Measurements from ENCODE around the gene SUN1. TPM values are rescaled to one million over a fixed set of nuclear protein-coding genes. Genes with fewer than 3 reads are reported as not detected.
"Not testable (repeated sequence)": the region's sequence is repeated elsewhere in the genome, so short reads cannot be mapped to it uniquely, and the experiment has no call there.

SUN1 gene
- total RNA-seq, 1 donor from 2014 or later: 177 TPM

DNA sequence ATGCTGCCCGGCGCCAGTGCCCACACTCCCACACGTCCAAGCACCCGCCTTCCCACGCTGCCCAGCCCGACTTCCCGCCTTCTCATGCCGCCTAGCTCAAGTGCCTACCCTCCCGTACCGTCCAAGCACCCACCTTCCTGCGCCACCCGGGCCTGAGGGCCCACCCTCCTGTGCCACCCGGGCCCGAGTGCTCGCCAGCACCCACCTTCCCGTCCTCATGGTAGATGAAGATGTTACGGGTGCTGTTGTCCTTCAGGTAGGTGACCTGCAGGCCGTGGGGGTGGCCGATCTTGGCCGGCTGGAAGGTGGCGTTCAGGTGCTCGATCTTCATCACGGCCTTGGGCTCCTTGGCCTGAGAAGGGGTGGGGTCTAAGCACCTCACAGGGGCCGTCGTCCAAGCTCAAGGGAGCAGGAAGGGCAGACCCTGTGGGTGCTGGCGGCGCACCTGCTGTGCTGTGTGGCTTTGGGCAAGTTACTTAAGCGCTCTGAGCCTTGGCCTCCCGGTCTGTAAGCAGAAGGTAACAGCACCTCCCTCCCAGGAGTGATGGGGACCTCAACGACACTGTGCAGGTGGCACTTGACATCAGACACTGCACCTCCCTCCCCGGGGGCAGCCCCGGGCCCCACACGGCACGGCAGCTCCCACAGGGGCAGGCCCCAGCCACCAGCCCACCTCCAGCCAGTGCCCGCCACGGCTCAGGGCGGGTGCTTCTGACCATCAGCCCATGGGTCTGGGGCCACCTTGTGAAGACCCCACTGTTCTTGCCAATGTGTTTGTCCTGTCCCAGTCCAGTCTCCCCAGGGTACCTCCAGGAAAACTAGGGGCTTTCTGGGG lies 71.9 kb downstream of the SUN1 start:
- intact Hi-C loops (cut with DNase I): no loop called here
- DNase-seq (no peak), ATAC-seq (ENCODE audit: poor library complexity) (no peak)

DNA sequence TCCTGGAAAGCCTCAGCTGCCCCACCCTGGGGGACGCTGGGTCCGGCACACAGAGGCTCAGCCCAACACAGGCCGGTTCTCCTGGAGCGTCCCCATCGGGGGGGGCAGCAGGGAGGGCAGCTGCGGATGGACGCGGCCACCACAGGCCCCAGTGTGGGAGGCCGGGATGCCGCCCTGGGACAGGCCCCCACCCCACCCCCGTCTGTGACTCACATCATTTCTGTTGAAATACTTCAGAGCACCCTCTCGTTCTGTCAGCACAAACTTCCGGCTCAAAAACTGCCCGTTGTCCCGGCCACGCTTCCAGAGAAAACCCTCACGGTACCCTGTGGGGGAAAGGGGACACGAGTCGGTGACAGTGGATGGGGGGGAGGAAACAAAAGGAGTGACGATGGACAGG lies 72.6 kb downstream of the SUN1 start:
- no peak for DNase-seq
- intact Hi-C loops (cut with DNase I): no loop called here
- no peak for ATAC-seq (ENCODE audit: poor library complexity)

DNA sequence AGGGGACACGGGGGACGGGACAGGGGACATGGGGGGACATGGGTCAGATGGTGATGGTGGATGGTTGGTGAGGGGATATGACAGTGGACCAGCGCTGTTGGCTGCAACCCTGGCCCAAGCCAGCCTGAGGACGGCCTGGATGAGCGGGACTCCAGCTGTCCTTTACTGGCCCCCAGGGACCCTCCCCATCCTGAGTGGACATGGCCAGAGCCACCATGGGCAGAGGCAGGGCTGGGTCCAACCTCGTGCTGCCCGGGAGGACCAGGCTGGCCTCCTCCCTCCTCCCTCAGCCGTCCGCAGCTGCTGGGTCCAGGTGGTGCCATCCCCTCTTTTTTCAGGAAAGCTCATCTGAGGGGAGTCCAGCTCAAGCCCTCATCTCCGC lies 74.5 kb downstream of the SUN1 start:
- ATAC-seq (ENCODE audit: poor library complexity): no peak
- no peak for DNase-seq
- intact Hi-C loops (cut with DNase I): no loop called here

DNA sequence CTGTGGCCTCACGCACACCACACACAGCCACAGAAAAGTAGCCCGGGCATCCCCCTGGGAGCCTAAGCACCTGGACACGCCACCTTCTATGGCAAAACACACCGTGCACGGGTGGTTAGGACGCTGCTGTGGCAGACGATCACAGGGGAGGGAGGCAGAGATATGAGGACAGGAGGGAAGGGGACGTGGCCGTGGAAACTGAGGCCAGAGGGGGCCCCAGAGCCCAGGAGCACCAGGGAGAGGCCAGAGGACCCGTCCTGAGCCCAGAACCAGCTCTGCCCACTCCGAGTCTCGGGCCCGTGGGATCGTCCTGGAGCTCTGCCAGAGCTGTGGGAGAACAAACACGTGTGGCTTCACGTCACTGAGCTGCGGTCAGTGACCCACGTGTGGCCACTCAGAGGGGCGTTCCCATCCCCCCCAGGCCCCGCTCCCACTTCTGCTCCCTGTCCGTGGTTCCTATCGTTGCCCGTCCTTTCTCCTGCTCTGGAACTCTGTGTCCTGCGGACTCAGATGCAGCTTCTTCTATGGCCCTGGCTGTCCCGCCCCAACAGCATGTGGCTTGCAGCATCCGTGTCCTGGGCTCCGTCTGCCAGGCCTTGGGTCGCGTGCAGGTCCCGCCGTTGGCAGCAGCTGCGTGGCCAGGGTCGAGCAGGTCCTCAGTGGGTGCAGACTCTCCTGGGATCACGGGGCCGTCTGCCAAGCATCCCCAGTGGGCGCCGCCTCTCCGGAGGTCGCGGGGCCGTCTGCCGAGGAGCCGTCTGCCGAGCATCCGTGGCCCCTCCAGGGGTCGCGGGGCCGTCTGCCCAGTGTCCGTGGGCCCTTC lies 75.1 kb downstream of the SUN1 start:
- ATAC-seq (ENCODE audit: poor library complexity) (no peak), DNase-seq (no peak)
- intact Hi-C loops (cut with DNase I): no loop called here

DNA sequence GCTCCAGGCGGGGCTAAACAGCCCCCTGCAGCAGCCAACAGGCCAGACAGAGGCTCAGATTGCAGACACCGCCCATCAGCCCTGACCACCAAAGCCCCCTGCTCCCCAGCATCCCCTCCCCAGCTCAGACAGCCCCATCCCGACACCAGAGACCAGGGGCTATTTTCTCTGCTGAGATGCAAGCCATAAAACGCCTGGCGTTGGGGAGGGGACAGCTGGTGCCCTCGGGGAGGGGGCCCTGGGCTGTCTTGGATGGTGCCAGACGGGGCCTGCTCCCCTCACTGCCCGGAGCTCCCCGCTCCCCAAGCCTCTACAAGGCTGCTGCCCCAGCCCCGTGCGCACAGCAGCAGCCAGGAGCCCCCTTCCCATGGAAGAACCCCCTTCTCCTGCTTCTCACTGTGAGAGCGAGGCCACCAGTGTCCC lies 75.9 kb downstream of the SUN1 start:
- intact Hi-C loops (cut with DNase I): no loop called here
- ATAC-seq (ENCODE audit: poor library complexity) (no peak), DNase-seq (no peak)

DNA sequence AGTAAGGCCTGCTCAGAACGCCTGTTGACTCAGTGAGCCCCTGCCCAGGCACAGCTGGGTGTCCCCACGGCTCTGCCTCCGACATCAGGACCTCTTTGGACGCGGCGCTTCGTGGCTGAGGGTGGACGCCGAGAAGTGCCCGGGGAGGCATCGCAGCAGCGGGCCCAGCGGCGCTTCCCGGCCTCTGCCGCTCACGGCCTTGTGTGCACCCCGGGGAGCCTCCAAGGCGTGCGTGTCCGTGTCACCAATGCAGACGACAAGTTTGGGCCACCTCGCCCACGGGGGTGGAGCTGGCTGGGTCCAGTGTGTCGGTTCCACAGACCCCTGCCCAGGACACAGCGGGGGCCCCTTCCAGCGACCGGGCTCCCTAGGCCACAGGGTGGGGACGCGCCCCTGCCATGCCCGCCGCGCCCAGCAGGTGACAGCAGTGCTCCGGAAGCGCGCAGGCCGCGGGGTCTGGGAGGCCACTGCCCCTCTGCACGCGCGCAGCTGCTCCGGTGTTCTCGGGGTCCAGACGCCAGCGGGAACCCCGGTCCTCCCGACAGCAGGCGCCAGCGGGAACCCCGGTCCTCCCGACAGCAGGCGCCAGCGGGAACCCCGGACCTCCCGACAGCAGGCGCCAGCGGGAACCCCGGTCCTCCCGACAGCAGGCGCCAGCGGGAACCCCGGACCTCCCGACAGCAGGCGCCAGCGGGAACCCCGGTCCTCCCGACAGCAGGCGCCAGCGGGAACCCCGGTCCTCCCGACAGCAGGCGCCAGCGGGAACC lies 76.5 kb downstream of the SUN1 start:
- DNase-seq (peak; percentile 74), ATAC-seq (ENCODE audit: poor library complexity) (peak; percentile 90)
- intact Hi-C loops (cut with DNase I): not testable (repeated sequence)

DNA sequence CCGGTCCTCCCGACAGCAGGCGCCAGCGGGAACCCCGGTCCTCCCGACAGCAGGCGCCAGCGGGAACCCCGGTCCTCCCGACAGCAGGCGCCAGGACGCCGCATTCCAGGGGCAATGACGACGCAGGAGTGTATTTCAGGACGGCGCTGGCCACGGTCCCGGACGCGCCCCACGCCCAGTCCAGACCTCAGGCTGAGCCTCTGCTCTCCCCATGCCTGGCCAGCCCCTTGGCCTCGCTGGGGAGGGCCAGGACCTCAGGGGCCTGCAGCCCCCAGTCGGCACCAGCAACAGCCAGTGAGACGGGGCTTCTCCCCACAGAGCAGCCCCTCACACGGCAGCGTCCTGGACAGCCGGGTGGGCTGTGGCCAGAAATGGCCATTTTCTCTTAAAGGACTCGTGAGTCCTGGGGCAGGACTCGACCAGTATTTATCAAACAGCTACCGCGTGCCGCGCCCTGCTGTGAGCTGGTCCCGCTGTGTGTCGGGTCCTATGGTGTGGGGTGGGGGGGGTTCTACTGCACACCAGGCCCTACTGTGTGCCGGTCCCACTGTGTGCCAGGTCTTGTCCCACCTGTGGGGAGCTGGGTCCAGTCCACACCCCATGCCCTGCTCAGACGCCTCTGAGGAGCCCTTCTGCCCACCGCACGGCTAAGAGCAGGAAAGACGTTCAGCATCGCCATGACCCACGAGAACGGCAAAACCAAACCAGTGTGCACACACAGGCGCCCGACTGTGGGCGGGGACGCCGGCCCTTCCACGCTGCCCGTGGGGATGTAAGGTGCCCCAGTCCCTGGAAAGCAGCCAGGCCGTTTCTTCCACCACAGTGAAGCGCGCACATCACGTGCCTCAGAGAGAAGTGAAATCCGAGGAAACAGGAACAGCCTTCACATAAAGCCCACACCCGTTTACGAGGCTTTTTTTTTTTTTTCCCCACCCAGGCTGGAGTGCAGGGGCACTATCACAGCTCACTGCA lies 77.4 kb downstream of the SUN1 start:
- ATAC-seq (ENCODE audit: poor library complexity) (peak; percentile 57), DNase-seq (peak; percentile 87)
- intact Hi-C loops (cut with DNase I): loop anchor here (5.0 kb wide), 1 partner anchor 263 kb away; no protein-coding TSS in a partner anchor

DNA sequence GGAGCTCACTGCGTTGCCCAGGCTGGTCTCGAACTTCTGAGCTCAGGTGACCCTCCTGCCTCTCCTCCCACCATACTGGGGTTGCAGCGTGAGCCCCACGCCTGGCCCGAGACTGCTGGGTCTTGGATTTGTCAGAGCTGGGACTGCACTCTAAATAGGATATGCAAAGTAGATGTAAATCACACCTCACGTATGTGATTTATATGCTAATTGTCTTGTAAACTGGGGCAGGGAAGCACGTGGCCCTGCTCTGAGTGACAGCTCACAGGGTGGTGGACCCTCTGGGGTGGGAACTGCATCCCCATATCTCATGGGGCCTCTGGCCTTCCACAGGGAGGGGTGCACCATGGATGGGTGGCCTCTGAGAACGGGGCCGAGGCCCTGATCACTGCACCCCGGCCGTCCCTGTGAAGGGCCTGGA lies 78.2 kb downstream of the SUN1 start:
- DNase-seq (no peak), ATAC-seq (ENCODE audit: poor library complexity) (no peak)
- intact Hi-C loops (cut with DNase I): loop anchor here (5.0 kb wide), 1 partner anchor 262 kb away; no protein-coding TSS in a partner anchor

DNA sequence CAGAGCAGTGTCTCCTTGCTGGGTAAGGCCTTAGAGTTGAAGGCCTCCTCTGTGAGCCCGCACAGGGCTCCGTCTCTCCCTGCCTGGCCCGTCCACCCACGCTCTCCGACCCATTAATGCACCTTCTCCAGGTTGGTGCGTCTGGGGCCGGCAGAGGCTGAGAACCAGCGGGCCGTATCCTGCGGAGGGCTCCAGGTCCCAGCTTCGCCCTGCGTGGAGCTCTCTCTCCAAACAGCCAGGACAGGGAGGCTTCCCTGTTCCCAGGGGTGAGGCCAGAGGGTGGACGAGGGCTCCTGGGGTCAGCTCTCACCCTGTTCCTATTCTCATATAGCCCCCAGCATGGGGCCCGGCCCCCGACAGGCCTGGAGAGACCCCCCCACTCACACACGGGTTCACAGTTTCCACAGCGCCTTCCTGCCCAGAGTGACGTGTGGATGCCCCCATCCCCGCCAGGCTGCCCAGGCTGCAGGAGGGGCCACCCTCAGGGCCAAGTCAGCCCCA lies 78.7 kb downstream of the SUN1 start:
- ATAC-seq (ENCODE audit: poor library complexity): no peak
- intact Hi-C loops (cut with DNase I): loop anchor here (5.0 kb wide), 1 partner anchor 261 kb away; no protein-coding TSS in a partner anchor

DNA sequence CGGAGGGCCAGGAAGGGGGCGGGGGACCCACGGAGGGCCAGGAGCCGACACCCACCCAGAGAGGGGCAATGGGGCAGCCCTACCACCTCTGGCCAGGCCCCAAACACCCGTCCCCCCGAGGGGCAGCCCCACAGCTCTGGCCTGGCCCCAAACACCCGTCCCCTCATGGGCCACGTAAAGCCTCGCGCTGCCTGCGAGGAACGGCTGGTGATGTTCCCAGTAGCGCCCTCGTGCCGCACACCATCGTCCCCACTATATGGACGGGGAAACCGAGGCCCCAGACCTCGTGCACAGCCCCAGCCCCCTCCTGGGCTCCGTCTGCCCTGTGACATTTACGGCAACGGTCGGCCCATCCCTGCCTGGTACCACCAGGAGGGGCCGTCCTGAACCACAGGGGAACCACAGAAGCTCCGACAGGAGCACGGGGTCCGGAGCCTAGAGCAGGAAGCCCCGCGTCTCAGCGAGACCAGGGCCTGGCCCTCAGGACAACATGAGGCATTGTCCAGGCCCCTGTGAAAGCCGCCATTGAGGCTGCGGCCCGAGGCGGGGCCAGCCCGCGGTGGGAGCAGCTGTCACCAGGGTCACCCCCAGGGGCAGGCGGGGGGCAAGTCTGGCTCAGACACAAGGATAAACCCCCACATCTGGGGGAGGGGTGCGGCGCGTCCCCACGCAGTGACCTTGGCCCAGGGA lies 79.7 kb downstream of the SUN1 start:
- intact Hi-C loops (cut with DNase I): loop anchor here (5.0 kb wide), 1 partner anchor 260 kb away; no protein-coding TSS in a partner anchor
- DNase-seq: no peak
- ATAC-seq (ENCODE audit: poor library complexity): no peak

More for the DNA sequence above, 78.7 kb downstream of the SUN1 start:
- no peak for DNase-seq

DNA sequence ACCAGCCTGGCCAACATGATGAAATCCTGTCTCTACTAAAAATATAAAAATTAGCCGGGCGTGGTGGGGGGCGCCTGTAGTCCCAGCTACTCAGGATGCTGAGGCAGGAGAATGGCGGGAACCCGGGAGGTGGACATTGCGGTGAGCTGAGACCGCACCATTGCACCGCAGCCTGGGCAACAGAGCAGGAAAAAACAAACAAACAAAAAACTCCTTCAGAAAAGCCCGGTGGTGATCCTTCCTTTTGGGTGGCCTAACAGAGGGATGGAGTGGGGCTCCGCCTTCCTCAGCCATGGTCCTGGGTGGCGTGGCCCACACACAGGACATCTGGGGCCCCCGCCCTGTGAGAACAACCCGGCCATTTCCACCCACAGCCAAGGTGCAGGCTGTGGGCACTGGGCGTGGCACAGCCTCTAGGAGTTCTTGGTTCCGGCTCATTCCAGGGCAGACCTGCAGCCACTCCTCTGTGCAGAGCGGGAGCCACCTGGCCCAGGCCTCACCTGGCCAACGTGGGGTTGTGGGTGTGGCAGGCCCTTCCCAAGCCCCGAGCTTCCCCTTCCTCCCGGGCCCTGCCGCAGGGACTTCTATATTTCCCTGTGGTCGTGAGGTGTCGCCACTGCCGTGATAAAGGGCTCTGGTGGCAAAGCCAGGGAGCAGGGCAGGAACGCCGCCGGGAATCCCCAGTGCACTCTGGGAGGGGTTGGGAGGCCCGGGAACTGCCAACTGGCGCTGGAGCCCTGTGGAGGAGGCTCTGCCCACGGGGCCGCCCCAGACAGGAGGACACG lies 81.7 kb downstream of the SUN1 start:
- ATAC-seq (ENCODE audit: poor library complexity): peak; percentile 35
- intact Hi-C loops (cut with DNase I): loop anchor here (5.0 kb wide), 1 partner anchor 258 kb away; no protein-coding TSS in a partner anchor
- no peak for DNase-seq

DNA sequence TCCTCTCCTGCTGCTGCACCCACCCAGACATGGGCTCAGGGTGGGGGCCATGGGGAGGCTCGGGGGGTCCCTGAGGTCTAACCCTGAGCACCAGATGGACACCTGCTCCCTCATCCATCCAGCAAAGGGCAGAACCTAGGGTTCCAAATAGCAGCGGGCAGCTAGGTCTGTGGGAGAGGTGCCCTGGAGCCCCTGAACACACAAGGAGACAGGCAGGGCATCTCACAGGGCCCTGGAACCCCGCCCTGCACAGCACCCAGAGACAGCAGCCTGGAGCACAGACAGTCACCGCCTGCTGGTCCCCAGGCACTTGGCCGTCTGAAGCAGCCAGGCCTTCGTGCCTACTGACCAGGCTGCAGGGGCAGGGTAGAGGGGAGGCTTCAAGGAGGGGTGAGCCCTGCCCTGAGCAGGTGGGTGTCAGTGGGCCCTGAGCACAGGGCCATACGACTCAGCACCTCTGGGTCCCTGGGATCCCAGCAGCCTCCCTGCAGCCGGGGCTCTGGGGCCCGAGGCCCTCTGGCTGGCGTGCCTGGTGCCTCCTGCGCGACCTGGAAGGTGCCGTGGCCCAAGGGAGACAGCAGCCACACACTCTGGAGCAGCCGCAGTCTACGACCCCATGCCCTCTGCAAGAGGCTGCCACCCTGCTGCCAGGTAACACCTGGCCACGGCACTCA lies 82.4 kb downstream of the SUN1 start:
- ATAC-seq (ENCODE audit: poor library complexity): no peak
- intact Hi-C loops (cut with DNase I): loop anchor here (5.0 kb wide), 1 partner anchor 258 kb away; no protein-coding TSS in a partner anchor
- no peak for DNase-seq

DNA sequence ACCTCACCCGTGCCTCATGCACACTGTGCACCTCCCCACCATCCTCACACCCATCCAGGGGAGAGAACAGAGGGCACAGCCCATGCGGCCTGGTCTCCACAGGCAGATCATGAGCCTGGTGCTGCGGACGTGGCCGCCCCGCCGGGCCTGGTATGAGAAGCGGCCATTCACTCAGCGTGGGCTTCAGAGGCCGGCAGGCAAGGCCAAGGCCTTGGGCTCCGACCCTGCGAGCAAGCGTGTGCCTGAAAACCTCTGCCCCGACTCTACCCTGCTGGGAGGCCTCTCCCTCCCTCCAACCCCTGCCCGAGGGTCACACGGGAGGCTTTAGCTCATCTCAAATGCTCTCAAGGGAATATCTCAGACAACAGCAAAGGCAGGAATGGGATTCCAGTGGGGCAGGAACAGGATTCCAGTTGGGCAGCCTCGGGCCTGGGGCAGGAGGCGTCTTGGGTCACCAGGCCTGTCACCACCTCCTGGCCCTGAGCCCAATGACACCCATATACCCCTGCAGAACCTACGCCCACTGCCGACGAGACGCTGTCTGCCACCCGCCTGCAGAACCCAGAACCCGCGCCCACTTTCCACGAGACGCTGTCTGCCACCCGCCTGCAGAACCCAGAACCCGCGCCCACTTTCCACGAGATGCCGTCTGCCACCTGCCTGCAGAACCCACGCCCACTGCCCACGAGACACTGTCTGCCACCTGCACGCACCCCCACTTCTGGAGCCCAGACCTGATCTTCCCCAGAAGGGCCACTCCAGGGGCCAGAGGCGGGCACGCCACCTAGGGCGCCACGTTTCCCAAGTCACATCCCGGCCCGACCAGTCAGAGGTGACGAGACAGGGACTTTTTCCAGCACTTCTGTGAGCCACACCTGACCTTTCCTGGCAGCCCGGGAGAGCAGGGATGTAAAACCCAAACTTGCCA lies 83.3 kb downstream of the SUN1 start:
- peak; percentile 18 for DNase-seq
- ATAC-seq (ENCODE audit: poor library complexity): no peak
- intact Hi-C loops (cut with DNase I): no loop called here

DNA sequence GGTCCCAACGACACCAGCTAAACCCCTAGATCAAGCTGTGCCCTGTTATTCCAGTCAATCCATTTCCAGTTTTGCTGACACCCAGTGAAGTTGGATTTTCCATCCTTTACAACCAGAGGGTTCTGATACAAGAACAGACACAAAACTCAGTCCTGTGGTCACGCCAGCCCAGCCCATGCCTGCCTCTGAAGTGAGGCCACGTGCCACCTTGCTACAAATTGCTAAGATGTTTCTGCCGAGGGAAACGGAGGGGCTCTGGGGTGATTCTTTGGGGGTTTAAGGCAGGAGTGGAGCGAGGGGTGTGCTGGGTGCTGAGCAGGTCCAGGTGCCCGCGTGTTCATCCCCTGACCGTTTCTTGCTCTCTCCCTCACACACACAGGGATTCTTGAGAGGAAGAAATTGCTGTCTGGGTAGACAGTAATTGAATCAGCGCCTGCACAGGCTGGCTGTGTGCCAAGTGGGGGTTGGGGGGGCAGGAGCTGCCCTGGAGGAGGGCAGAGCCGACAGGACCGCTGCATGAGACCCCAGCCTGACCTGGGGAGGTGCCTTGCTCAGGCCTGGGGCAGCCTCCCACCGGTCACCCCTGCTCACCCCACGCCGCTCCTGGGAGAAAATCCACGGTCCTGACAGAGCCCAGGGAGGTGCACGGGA lies 84.1 kb downstream of the SUN1 start:
- ATAC-seq (ENCODE audit: poor library complexity) (no peak), DNase-seq (peak; percentile 36)

More for the DNA sequence above, 84.1 kb downstream of the SUN1 start:
- intact Hi-C loops (cut with DNase I): no loop called here
